ENCODE data around the gene MGARP. TPM values are rescaled to one million over a fixed set of nuclear protein-coding genes. Genes with fewer than 3 reads are reported as not detected.

MGARP gene
- total and polyA plus RNA-seq, 4 donors: 0.09 to 0.17 (median 0.09) TPM; not detected in 1

- TF ChIP-seq MAX (IDR thresholded peaks at IDR 0.05) (no peak), FOXA1 (IDR thresholded peaks at IDR 0.05) (no peak), HNF4G (IDR thresholded peaks at IDR 0.05) (no peak), RXRA (IDR thresholded peaks at IDR 0.05) (no peak), REST (IDR thresholded peaks at IDR 0.05) (no peak), RAD21 (IDR thresholded peaks at IDR 0.05) (no peak), FOXA2 (IDR thresholded peaks at IDR 0.05) (no peak), NR2F2 (IDR thresholded peaks at IDR 0.05) (no peak), ATF3 (IDR thresholded peaks at IDR 0.05) (no peak), GABPA (IDR thresholded peaks at IDR 0.05 in 1 of 2, conservative IDR thresholded peaks at IDR 0.05 in 1 of 2) (no peak), TAF1 (conservative IDR thresholded peaks at IDR 0.05) (no peak)
- TF ChIP-seq, protein P1, sequence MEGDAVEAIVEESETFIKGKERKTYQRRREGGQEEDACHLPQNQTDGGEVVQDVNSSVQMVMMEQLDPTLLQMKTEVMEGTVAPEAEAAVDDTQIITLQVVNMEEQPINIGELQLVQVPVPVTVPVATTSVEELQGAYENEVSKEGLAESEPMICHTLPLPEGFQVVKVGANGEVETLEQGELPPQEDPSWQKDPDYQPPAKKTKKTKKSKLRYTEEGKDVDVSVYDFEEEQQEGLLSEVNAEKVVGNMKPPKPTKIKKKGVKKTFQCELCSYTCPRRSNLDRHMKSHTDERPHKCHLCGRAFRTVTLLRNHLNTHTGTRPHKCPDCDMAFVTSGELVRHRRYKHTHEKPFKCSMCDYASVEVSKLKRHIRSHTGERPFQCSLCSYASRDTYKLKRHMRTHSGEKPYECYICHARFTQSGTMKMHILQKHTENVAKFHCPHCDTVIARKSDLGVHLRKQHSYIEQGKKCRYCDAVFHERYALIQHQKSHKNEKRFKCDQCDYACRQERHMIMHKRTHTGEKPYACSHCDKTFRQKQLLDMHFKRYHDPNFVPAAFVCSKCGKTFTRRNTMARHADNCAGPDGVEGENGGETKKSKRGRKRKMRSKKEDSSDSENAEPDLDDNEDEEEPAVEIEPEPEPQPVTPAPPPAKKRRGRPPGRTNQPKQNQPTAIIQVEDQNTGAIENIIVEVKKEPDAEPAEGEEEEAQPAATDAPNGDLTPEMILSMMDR (IDR thresholded peaks at IDR 0.05; ENCODE audit: low read depth, low read length, missing input control): no peak
- TF ChIP-seq, protein P2, sequence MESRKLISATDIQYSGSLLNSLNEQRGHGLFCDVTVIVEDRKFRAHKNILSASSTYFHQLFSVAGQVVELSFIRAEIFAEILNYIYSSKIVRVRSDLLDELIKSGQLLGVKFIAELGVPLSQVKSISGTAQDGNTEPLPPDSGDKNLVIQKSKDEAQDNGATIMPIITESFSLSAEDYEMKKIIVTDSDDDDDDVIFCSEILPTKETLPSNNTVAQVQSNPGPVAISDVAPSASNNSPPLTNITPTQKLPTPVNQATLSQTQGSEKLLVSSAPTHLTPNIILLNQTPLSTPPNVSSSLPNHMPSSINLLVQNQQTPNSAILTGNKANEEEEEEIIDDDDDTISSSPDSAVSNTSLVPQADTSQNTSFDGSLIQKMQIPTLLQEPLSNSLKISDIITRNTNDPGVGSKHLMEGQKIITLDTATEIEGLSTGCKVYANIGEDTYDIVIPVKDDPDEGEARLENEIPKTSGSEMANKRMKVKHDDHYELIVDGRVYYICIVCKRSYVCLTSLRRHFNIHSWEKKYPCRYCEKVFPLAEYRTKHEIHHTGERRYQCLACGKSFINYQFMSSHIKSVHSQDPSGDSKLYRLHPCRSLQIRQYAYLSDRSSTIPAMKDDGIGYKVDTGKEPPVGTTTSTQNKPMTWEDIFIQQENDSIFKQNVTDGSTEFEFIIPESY (IDR thresholded peaks at IDR 0.05): no peak
- Histone ChIP-seq H3K9me3 (ENCODE audit: control insufficient read depth in 4 of 4, low read length in 3 of 4) (no peaks in the 10 kb centered on the region), H3K4me1 (ENCODE audit: control insufficient read depth in 4 of 4, insufficient read depth in 4 of 4, low read length in 3 of 4) (peaks cover 5 to 16% (median 11%) of the 10 kb centered on the region in 4 donors), H3K27me3 (ENCODE audit: control insufficient read depth in 4 of 4, insufficient read depth in 4 of 4, low read length in 3 of 4) (peaks cover 0 to 5% (median 0%) of the 10 kb centered on the region in 4 donors), H3K36me3 (ENCODE audit: control insufficient read depth in 4 of 4, insufficient read depth in 3 of 4, low read depth in 1 of 4, low read length in 3 of 4) (no peaks in the 10 kb centered on the region), H3K27ac (ENCODE audit: low read depth in 1 of 2, low read length in 2 of 2) (no peak overlapping the region), H3K4me3 (ENCODE audit: low read depth in 1 of 3, low read length in 3 of 3) (no peak overlapping the region), H3K9ac (ENCODE audit: low read depth in 1 of 2, low read length in 2 of 2) (no peak overlapping the region)
- WGBS: 61% methylated on average over 16 of the region's 16 CpGs
- DNase-seq (ENCODE audit: low spot score): no peak
Observed at GRCh38 chr4:139278485-139278884, 1.5 kb downstream of the MGARP start.

DNA sequence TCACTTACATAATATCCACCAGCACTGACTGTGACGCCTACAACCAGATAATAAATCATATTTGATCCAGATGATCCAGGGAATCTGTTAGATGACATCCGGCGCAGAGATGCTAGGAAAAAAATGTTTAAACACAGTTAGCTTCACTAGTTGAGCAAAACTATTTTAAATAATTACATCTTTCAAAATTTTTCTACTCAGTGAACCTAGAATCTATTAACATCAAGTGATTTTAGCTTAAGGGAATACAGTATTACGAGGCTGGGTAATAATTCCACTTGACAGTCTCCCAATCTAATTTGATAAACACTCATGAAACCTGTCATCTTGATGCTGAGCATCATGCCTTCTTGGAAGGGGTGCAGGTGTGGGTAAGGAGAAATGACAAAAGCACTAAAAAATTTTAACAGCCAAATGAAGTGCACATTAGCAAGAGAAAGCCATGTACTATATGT lies 4.7 kb downstream of the MGARP start:
- WGBS: 92% methylated on average over 4 of the region's 4 CpGs
- no peak overlapping the region for H3K27ac ChIP-seq (ENCODE audit: low read depth in 1 of 2, low read length in 2 of 2)
- no peaks in the 10 kb centered on the region for H3K9me3 ChIP-seq (ENCODE audit: control insufficient read depth in 4 of 4, low read length in 3 of 4)
- peaks cover 5 to 16% (median 11%) of the 10 kb centered on the region in 4 donors for H3K4me1 ChIP-seq (ENCODE audit: control insufficient read depth in 4 of 4, insufficient read depth in 4 of 4, low read length in 3 of 4)
- H3K9ac ChIP-seq (ENCODE audit: low read depth in 1 of 2, low read length in 2 of 2): no peak overlapping the region
- H3K4me3 ChIP-seq (ENCODE audit: low read depth in 1 of 3, low read length in 3 of 3): no peak overlapping the region
- no peak for DNase-seq (ENCODE audit: low spot score)
- no peaks in the 10 kb centered on the region for H3K36me3 ChIP-seq (ENCODE audit: control insufficient read depth in 4 of 4, insufficient read depth in 3 of 4, low read depth in 1 of 4, low read length in 3 of 4)
- TF ChIP-seq GABPA (IDR thresholded peaks at IDR 0.05 in 1 of 2, conservative IDR thresholded peaks at IDR 0.05 in 1 of 2) (no peak), REST (IDR thresholded peaks at IDR 0.05) (no peak)
- H3K27me3 ChIP-seq (ENCODE audit: control insufficient read depth in 4 of 4, insufficient read depth in 4 of 4, low read length in 3 of 4): peaks cover 0 to 5% (median 0%) of the 10 kb centered on the region in 4 donors
